ENCODE measurements around the gene MCRIP1.

DNA sequence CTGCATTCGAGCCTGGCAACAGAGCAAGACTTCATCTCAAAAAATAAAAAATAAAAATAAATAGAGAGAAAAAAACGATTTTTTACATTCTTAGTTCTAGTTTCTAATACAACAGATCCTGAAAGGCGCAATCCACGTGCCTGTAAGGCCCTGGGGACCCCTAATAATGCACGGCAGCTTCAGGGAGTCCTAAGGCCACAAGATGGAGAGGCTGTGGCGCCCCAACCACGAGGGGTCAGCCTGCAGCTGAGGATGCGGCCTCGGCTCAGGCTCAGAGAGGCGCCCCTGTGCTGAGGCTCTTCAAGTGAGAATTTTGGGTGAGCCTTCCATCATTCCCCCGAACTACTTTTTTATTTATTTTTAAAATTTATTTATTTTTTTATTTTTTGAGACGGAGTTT, 16.4 kb upstream of the MCRIP1 start:
- TF ChIP-seq POLR2A (IDR thresholded peaks at IDR 0.05; ENCODE audit: low read depth), result no peak
- TF ChIP-seq, protein P1, sequence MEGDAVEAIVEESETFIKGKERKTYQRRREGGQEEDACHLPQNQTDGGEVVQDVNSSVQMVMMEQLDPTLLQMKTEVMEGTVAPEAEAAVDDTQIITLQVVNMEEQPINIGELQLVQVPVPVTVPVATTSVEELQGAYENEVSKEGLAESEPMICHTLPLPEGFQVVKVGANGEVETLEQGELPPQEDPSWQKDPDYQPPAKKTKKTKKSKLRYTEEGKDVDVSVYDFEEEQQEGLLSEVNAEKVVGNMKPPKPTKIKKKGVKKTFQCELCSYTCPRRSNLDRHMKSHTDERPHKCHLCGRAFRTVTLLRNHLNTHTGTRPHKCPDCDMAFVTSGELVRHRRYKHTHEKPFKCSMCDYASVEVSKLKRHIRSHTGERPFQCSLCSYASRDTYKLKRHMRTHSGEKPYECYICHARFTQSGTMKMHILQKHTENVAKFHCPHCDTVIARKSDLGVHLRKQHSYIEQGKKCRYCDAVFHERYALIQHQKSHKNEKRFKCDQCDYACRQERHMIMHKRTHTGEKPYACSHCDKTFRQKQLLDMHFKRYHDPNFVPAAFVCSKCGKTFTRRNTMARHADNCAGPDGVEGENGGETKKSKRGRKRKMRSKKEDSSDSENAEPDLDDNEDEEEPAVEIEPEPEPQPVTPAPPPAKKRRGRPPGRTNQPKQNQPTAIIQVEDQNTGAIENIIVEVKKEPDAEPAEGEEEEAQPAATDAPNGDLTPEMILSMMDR (IDR thresholded peaks at IDR 0.05), result no peak
- no peak for TF ChIP-seq POLR2AphosphoS5 (IDR thresholded peaks at IDR 0.05)
- no peak for TF ChIP-seq EP300 (IDR thresholded peaks at IDR 0.05)

Measured in esophagus muscularis mucosa (tissue), 4 donors.